ENCODE data around the gene ZNF678. TPM values are rescaled to one million over a fixed set of nuclear protein-coding genes. Genes with fewer than 3 reads are reported as not detected.

The ZNF678 gene
- total RNA-seq, 1 donor from 2014 or later: 2.3 TPM

- intact Hi-C loops (cut with micrococcal nuclease): no loop called here
- Histone ChIP-seq H3K27me3 (ENCODE audit: low read depth) (peaks cover 64% of the 10 kb centered on the region), H3K9me3 (replicated peaks) (peaks cover 11% of the 10 kb centered on the region), H3K27ac (replicated peaks) (no peak overlapping the region), H3K36me3 (no peaks in the 10 kb centered on the region), H3K4me3 (no peak overlapping the region), H3K4me1 (peaks cover 14% of the 10 kb centered on the region)
- no peak for DNase-seq
- TF ChIP-seq CTCF (IDR thresholded peaks at IDR 0.05; ENCODE audit: borderline replicate concordance): no peak
Observed at GRCh38 chr1:227558732-227559262, 4.6 kb upstream of the ZNF678 start.

- Histone ChIP-seq H3K36me3 (no peaks in the 10 kb centered on the region), H3K4me1 (peaks cover 21% of the 10 kb centered on the region), H3K27ac (replicated peaks) (no peak overlapping the region), H3K27me3 (ENCODE audit: low read depth) (peaks cover 61% of the 10 kb centered on the region), H3K4me3 (no peak overlapping the region), H3K9me3 (replicated peaks) (peaks cover 4% of the 10 kb centered on the region)
- no peak for DNase-seq
- intact Hi-C loops (cut with micrococcal nuclease): no loop called here
- no peak for TF ChIP-seq CTCF (IDR thresholded peaks at IDR 0.05; ENCODE audit: borderline replicate concordance)
Observed at GRCh38 chr1:227559499-227559898, 3.9 kb upstream of the ZNF678 start.

GRCh38 chr1:227559926-227560325 lies 3.4 kb upstream of the ZNF678 start:
- Histone ChIP-seq H3K4me1 (peaks cover 24% of the 10 kb centered on the region), H3K9me3 (replicated peaks) (no peaks in the 10 kb centered on the region), H3K27me3 (ENCODE audit: low read depth) (peaks cover 58% of the 10 kb centered on the region), H3K27ac (replicated peaks) (no peak overlapping the region), H3K4me3 (no peak overlapping the region), H3K36me3 (no peaks in the 10 kb centered on the region)
- DNase-seq: no peak
- intact Hi-C loops (cut with micrococcal nuclease): no loop called here
- no peak for TF ChIP-seq CTCF (IDR thresholded peaks at IDR 0.05; ENCODE audit: borderline replicate concordance)

GRCh38 chr1:227560393-227561173 lies 2.8 kb upstream of the ZNF678 start:
- Histone ChIP-seq H3K9me3 (replicated peaks) (no peaks in the 10 kb centered on the region), H3K27ac (replicated peaks) (no peak overlapping the region), H3K4me3 (peak overlapping the region; percentile 52), H3K4me1 (peaks cover 24% of the 10 kb centered on the region), H3K36me3 (no peaks in the 10 kb centered on the region), H3K27me3 (ENCODE audit: low read depth) (peaks cover 58% of the 10 kb centered on the region)
- no peak for DNase-seq
- TF ChIP-seq CTCF (IDR thresholded peaks at IDR 0.05; ENCODE audit: borderline replicate concordance): peak; percentile 27
- intact Hi-C loops (cut with micrococcal nuclease): no loop called here

- Histone ChIP-seq H3K27ac (replicated peaks) (no peak overlapping the region), H3K4me3 (peak overlapping the region; percentile 52), H3K27me3 (ENCODE audit: low read depth) (peaks cover 58% of the 10 kb centered on the region), H3K36me3 (no peaks in the 10 kb centered on the region), H3K4me1 (peaks cover 24% of the 10 kb centered on the region), H3K9me3 (replicated peaks) (no peaks in the 10 kb centered on the region)
- no peak for DNase-seq
- no peak for TF ChIP-seq CTCF (IDR thresholded peaks at IDR 0.05; ENCODE audit: borderline replicate concordance)
- intact Hi-C loops (cut with micrococcal nuclease): no loop called here
Observed at GRCh38 chr1:227561241-227561907, 2.0 kb upstream of the ZNF678 start.

Data from left ventricle myocardium inferior (tissue), 1 donor.